Gastrocnemius medialis (tissue), 4 donors: ENCODE results near the gene WDR26.

ENCODE experiments used
- POLR2A ChIP-seq, 2 donors: fragments of 450-650 bp; IDR thresholded peaks; one replicate each; pipeline ENCODE4 v1.6.1; 2017; ENCODE audit warnings: antibody characterized with exemption in 2 of 2, mild to moderate bottlenecking in 2 of 2, moderate library complexity in 2 of 2
- TF ChIP-seq, protein P1 (sequence below), 5 experiments: fragments of 450-650 bp in 3 of 5; fragments of 200-600 bp in 2 of 5; sonication (generic) in 2 of 5; IDR thresholded peaks in 4 of 5; conservative IDR thresholded peaks in 1 of 5; 1 replicate in 4 of 5; 2 replicates in 1 of 5; pipeline ENCODE4 v1.5.1; 2016 to 2019; ENCODE audit warnings: antibody characterized with exemption in 5 of 5, mild to moderate bottlenecking in 3 of 5, moderate library complexity in 3 of 5

DNA sequence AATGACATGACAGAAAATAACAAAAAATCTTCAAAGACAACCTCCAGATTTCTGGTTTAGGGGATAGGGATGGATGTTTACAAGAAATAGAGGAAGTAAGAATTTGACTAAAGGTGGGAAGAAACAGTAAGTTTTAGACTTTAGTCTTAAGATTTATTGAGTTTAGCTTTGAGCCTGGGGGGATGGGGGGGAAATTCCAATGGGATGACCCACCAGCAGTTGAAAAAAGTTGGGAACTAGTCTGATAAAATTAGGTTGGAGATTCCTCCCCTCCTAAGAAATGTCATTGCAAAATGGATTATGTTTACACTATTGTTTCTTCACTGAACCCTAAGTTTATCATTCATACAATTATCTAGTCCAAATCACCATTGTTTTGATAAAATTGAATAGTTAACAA lies 28.4 kb downstream of the WDR26 start:
- TF ChIP-seq, protein P1, sequence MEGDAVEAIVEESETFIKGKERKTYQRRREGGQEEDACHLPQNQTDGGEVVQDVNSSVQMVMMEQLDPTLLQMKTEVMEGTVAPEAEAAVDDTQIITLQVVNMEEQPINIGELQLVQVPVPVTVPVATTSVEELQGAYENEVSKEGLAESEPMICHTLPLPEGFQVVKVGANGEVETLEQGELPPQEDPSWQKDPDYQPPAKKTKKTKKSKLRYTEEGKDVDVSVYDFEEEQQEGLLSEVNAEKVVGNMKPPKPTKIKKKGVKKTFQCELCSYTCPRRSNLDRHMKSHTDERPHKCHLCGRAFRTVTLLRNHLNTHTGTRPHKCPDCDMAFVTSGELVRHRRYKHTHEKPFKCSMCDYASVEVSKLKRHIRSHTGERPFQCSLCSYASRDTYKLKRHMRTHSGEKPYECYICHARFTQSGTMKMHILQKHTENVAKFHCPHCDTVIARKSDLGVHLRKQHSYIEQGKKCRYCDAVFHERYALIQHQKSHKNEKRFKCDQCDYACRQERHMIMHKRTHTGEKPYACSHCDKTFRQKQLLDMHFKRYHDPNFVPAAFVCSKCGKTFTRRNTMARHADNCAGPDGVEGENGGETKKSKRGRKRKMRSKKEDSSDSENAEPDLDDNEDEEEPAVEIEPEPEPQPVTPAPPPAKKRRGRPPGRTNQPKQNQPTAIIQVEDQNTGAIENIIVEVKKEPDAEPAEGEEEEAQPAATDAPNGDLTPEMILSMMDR (IDR thresholded peaks at IDR 0.05 in 4 of 5, conservative IDR thresholded peaks at IDR 0.05 in 1 of 5) = no peak
- no peak for TF ChIP-seq POLR2A (IDR thresholded peaks at IDR 0.05)
